ENCODE data around the gene SERGEF. TPM values are rescaled to one million over a fixed set of nuclear protein-coding genes. Genes with fewer than 3 reads are reported as not detected.
A peak's percentile ranks its signal among the peaks of the same experiment; 100 is the strongest.

SERGEF gene
- total and polyA plus RNA-seq, 7 experiments from 2014 or later = 35.0 to 93.5 (median 53.7) TPM

- Histone ChIP-seq H3K4me3 (ENCODE audit: low read length) (no peak overlapping the region), H3K36me3 (ENCODE audit: control insufficient read depth in 2 of 3, insufficient read depth in 3 of 3, low read length in 3 of 3) (no peaks in the 10 kb centered on the region), H3K4me1 (ENCODE audit: control insufficient read depth in 2 of 2, insufficient read depth in 2 of 2, low read length in 2 of 2) (no peaks in the 10 kb centered on the region), H3K9me3 (ENCODE audit: control insufficient read depth in 2 of 3, low read length in 3 of 3) (no peaks in the 10 kb centered on the region), H3K27me3 (ENCODE audit: control insufficient read depth in 2 of 2, insufficient read depth in 2 of 2, low read length in 2 of 2) (no peaks in the 10 kb centered on the region), H3K27ac (ENCODE audit: low read depth, low read length) (no peak overlapping the region)
- ChIA-PET POLR2A (no interaction called here), CTCF (no interaction called here)
- Mint-ChIP-seq H3K27ac (peak overlapping the region in 1 of 9 donors; percentile 21), H3K27me3 (no peaks in the 10 kb centered on the region), H3K4me1 (no peaks in the 10 kb centered on the region), H3K9me3 (no peaks in the 10 kb centered on the region), H3K4me3 (no peak overlapping the region), H3K36me3 (no peaks in the 10 kb centered on the region)
- no peak for DNase-seq
- ATAC-seq = no peak
- intact Hi-C loops (cut with micrococcal nuclease) = no loop called here
Observed at GRCh38 chr11:17763244-17763643, 249.6 kb downstream of the SERGEF start.

- Mint-ChIP-seq H3K27ac (no peak overlapping the region), H3K4me3 (no peak overlapping the region), H3K9me3 (no peaks in the 10 kb centered on the region), H3K36me3 (no peaks in the 10 kb centered on the region), H3K27me3 (no peaks in the 10 kb centered on the region), H3K4me1 (no peaks in the 10 kb centered on the region)
- ChIA-PET CTCF (interaction anchor here (0.6 kb wide), 1 partner anchor 1002 kb away, joined by 3 read pairs; no protein-coding TSS in a partner anchor), POLR2A (no interaction called here)
- no peak overlapping the region for H3K4me3 ChIP-seq (ENCODE audit: low read length)
- intact Hi-C loops (cut with micrococcal nuclease) = no loop called here
- H3K36me3 ChIP-seq (ENCODE audit: control insufficient read depth in 2 of 3, insufficient read depth in 3 of 3, low read length in 3 of 3) = no peaks in the 10 kb centered on the region
- H3K27ac ChIP-seq (ENCODE audit: low read depth, low read length) = no peak overlapping the region
- no peaks in the 10 kb centered on the region for H3K27me3 ChIP-seq (ENCODE audit: control insufficient read depth in 2 of 2, insufficient read depth in 2 of 2, low read length in 2 of 2)
- DNase-seq (no peak), ATAC-seq (no peak)
- H3K4me1 ChIP-seq (ENCODE audit: control insufficient read depth in 2 of 2, insufficient read depth in 2 of 2, low read length in 2 of 2) = no peaks in the 10 kb centered on the region
- no peaks in the 10 kb centered on the region for H3K9me3 ChIP-seq (ENCODE audit: control insufficient read depth in 2 of 3, low read length in 3 of 3)
Observed at GRCh38 chr11:17762309-17762974, 250.4 kb downstream of the SERGEF start.

- Mint-ChIP-seq H3K4me3 (no peak overlapping the region), H3K9me3 (no peaks in the 10 kb centered on the region), H3K27ac (no peak overlapping the region), H3K36me3 (no peaks in the 10 kb centered on the region), H3K4me1 (no peaks in the 10 kb centered on the region), H3K27me3 (peaks cover 0 to 6% (median 4%) of the 10 kb centered on the region in 5 donors)
- Histone ChIP-seq H3K4me3 (ENCODE audit: low read length) (no peak overlapping the region), H3K36me3 (ENCODE audit: control insufficient read depth in 2 of 3, insufficient read depth in 3 of 3, low read length in 3 of 3) (no peaks in the 10 kb centered on the region), H3K27me3 (ENCODE audit: control insufficient read depth in 2 of 2, insufficient read depth in 2 of 2, low read length in 2 of 2) (no peaks in the 10 kb centered on the region), H3K9me3 (ENCODE audit: control insufficient read depth in 2 of 3, low read length in 3 of 3) (no peaks in the 10 kb centered on the region), H3K27ac (ENCODE audit: low read depth, low read length) (no peak overlapping the region), H3K4me1 (ENCODE audit: control insufficient read depth in 2 of 2, insufficient read depth in 2 of 2, low read length in 2 of 2) (no peaks in the 10 kb centered on the region)
- ATAC-seq (no peak), DNase-seq (no peak)
- POLR2A ChIA-PET = no interaction called here
- CTCF ChIA-PET = interaction anchor here (1.1 kb wide), 1 partner anchor 219 kb away, joined by 4 read pairs; no protein-coding TSS in a partner anchor
- intact Hi-C loops (cut with micrococcal nuclease) = no loop called here
Observed at GRCh38 chr11:17760102-17761029, 252.5 kb downstream of the SERGEF start.

- Histone ChIP-seq H3K27ac (ENCODE audit: low read depth, low read length) (no peak overlapping the region), H3K36me3 (ENCODE audit: control insufficient read depth in 2 of 3, insufficient read depth in 3 of 3, low read length in 3 of 3) (no peaks in the 10 kb centered on the region), H3K27me3 (ENCODE audit: control insufficient read depth in 2 of 2, insufficient read depth in 2 of 2, low read length in 2 of 2) (no peaks in the 10 kb centered on the region), H3K4me1 (ENCODE audit: control insufficient read depth in 2 of 2, insufficient read depth in 2 of 2, low read length in 2 of 2) (no peaks in the 10 kb centered on the region), H3K9me3 (ENCODE audit: control insufficient read depth in 2 of 3, low read length in 3 of 3) (no peaks in the 10 kb centered on the region), H3K4me3 (ENCODE audit: low read length) (no peak overlapping the region)
- intact Hi-C loops (cut with micrococcal nuclease) = no loop called here
- ChIA-PET CTCF (no interaction called here), POLR2A (no interaction called here)
- Mint-ChIP-seq H3K4me3 (no peak overlapping the region), H3K9me3 (no peaks in the 10 kb centered on the region), H3K36me3 (no peaks in the 10 kb centered on the region), H3K27me3 (peaks cover 6 to 19% (median 10%) of the 10 kb centered on the region in 5 donors), H3K27ac (no peak overlapping the region), H3K4me1 (peaks cover 0 to 4% (median 0%) of the 10 kb centered on the region in 7 donors)
- DNase-seq (no peak), ATAC-seq (no peak)
Observed at GRCh38 chr11:17755891-17756290, 257.0 kb downstream of the SERGEF start.

GRCh38 chr11:17753641-17754040, 259.2 kb downstream of the SERGEF start:
- no peak overlapping the region for H3K27ac ChIP-seq (ENCODE audit: low read depth, low read length)
- intact Hi-C loops (cut with micrococcal nuclease) = no loop called here
- peaks cover 6 to 19% (median 11%) of the 10 kb centered on the region in 5 donors for H3K27me3 Mint-ChIP-seq
- H3K36me3 ChIP-seq (ENCODE audit: control insufficient read depth in 2 of 3, insufficient read depth in 3 of 3, low read length in 3 of 3) = no peaks in the 10 kb centered on the region
- no peaks in the 10 kb centered on the region for H3K9me3 Mint-ChIP-seq
- ChIA-PET CTCF (no interaction called here), POLR2A (no interaction called here)
- H3K9me3 ChIP-seq (ENCODE audit: control insufficient read depth in 2 of 3, low read length in 3 of 3) = no peaks in the 10 kb centered on the region
- H3K36me3 Mint-ChIP-seq = no peaks in the 10 kb centered on the region
- H3K27ac Mint-ChIP-seq = no peak overlapping the region
- H3K4me3 ChIP-seq (ENCODE audit: low read length) = no peak overlapping the region
- peaks cover 0 to 4% (median 0%) of the 10 kb centered on the region in 7 donors for H3K4me1 Mint-ChIP-seq
- no peak for ATAC-seq
- no peak for DNase-seq
- H3K27me3 ChIP-seq (ENCODE audit: control insufficient read depth in 2 of 2, insufficient read depth in 2 of 2, low read length in 2 of 2) = no peaks in the 10 kb centered on the region
- H3K4me3 Mint-ChIP-seq = no peak overlapping the region
- H3K4me1 ChIP-seq (ENCODE audit: control insufficient read depth in 2 of 2, insufficient read depth in 2 of 2, low read length in 2 of 2) = no peaks in the 10 kb centered on the region

GRCh38 chr11:17753153-17753552, 259.7 kb downstream of the SERGEF start:
- H3K4me1 ChIP-seq (ENCODE audit: control insufficient read depth in 2 of 2, insufficient read depth in 2 of 2, low read length in 2 of 2) = no peaks in the 10 kb centered on the region
- no peaks in the 10 kb centered on the region for H3K9me3 Mint-ChIP-seq
- no peaks in the 10 kb centered on the region for H3K36me3 ChIP-seq (ENCODE audit: control insufficient read depth in 2 of 3, insufficient read depth in 3 of 3, low read length in 3 of 3)
- H3K4me3 Mint-ChIP-seq = no peak overlapping the region
- no peak overlapping the region for H3K4me3 ChIP-seq (ENCODE audit: low read length)
- peaks cover 0 to 4% (median 0%) of the 10 kb centered on the region in 7 donors for H3K4me1 Mint-ChIP-seq
- POLR2A ChIA-PET = no interaction called here
- ATAC-seq (no peak), DNase-seq (no peak)
- no peaks in the 10 kb centered on the region for H3K27me3 ChIP-seq (ENCODE audit: control insufficient read depth in 2 of 2, insufficient read depth in 2 of 2, low read length in 2 of 2)
- intact Hi-C loops (cut with micrococcal nuclease) = no loop called here
- H3K27ac Mint-ChIP-seq = no peak overlapping the region
- no peaks in the 10 kb centered on the region for H3K9me3 ChIP-seq (ENCODE audit: control insufficient read depth in 2 of 3, low read length in 3 of 3)
- no peak overlapping the region for H3K27ac ChIP-seq (ENCODE audit: low read depth, low read length)
- peaks cover 6 to 19% (median 13%) of the 10 kb centered on the region in 5 donors for H3K27me3 Mint-ChIP-seq
- H3K36me3 Mint-ChIP-seq = no peaks in the 10 kb centered on the region
- CTCF ChIA-PET = interaction anchor here (0.6 kb wide), 1 partner anchor 1422 kb away, joined by 3 read pairs; no protein-coding TSS in a partner anchor
